GM12801 (cell line): ENCODE results near the gene HLA-DQA2.

Experiments
- TF ChIP-seq, protein P1 (sequence below): IDR thresholded peaks from one replicate; pipeline ENCODE4 v1.5.1; 2011; ENCODE audit warnings: control low read depth; ENCODE audit not compliant: insufficient read length; ENCODE audit errors: extremely low read depth

Gene HLA-DQA2

GRCh38 chr6:32761548-32761947 lies 20.4 kb downstream of the HLA-DQA2 start:
- TF ChIP-seq, protein P1, sequence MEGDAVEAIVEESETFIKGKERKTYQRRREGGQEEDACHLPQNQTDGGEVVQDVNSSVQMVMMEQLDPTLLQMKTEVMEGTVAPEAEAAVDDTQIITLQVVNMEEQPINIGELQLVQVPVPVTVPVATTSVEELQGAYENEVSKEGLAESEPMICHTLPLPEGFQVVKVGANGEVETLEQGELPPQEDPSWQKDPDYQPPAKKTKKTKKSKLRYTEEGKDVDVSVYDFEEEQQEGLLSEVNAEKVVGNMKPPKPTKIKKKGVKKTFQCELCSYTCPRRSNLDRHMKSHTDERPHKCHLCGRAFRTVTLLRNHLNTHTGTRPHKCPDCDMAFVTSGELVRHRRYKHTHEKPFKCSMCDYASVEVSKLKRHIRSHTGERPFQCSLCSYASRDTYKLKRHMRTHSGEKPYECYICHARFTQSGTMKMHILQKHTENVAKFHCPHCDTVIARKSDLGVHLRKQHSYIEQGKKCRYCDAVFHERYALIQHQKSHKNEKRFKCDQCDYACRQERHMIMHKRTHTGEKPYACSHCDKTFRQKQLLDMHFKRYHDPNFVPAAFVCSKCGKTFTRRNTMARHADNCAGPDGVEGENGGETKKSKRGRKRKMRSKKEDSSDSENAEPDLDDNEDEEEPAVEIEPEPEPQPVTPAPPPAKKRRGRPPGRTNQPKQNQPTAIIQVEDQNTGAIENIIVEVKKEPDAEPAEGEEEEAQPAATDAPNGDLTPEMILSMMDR = no peak

- TF ChIP-seq, protein P1 = no peak
Measured at GRCh38 chr6:32763421-32763820, 22.2 kb downstream of the HLA-DQA2 start, which contains the start of gene HLA-DQB2. Gene HLA-DQB2 (minus strand): TSS chr6:32763532. CDS start chr6:32763470, 62 bp downstream.

- TF ChIP-seq, protein P1 = no peak
Measured at GRCh38 chr6:32764048-32764447, 22.9 kb downstream of the HLA-DQA2 start.

GRCh38 chr6:32772656-32773055 lies 31.5 kb downstream of the HLA-DQA2 start:
- TF ChIP-seq, protein P1 = no peak

GRCh38 chr6:32774426-32774825 lies 33.2 kb downstream of the HLA-DQA2 start:
- TF ChIP-seq, protein P1 = no peak

GRCh38 chr6:32775071-32775470 lies 33.9 kb downstream of the HLA-DQA2 start:
- TF ChIP-seq, protein P1 = no peak

DNA sequence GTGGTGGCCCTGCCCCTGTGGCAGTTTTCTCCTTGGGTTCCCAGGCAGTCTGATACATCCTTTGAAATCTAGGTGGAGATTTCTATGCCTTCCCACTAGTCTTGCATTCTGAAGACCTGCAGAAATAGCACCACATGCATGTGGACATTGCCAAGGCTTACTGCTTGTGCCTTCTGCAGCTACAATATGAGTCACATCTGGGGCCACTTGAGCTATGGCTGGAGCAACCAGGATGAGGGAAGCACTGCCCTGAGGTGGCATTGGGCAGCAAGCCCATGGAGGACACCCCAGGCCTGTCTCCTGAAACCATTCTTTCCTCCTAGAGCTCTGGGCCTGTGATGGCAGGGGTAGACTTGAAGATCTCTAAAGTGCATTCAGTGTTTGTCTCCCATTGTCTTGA lies 37.8 kb downstream of the HLA-DQA2 start:
- TF ChIP-seq, protein P1 = no peak

DNA sequence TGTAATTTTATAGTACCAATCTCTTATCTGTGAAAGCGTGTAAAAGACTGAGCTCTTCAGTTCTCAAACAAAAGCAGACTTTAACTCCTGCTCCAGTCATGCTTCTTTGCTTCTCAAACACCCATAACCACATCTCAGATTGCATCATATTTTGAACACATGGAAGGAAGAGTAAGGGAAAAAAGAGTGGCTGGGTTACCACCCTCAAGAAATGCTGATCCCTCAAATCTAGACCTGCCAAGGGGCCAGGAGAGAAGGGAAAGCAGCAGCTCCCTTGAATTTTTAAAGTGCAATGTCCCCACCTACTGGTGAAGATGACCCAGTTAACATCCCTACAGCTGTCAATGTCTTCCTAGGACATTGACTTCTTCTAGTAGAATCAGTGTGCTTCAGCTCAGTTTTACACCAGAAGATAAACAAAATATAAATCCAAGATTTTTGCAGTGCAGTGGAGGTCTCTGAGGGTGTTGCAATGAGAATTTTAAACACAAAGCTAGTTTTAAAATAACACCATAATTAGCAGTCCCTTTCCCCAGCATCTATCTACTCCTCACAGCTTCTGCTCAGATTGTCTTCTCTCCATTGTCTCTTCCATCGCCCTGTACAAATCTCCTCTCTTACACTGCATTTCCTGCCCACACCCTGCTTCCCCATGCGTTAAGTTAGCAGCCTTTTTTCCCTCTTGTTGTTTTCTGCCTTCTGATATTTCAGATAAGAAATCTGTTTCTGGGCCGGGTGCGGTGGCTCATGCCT lies 44.8 kb downstream of the HLA-DQA2 start:
- TF ChIP-seq, protein P1 = no peak
